Prostate gland (tissue), 2 donors: ENCODE results near the gene ANGPTL2.

ENCODE experiments used
- CTCF ChIP-seq, 4 experiments: fragments of 200-600 bp in 2 of 4; fragments of 450-650 bp in 2 of 4; sonication (generic) in 2 of 4; IDR thresholded peaks; 1 replicate in 3 of 4; 2 replicates in 1 of 4; pipeline ENCODE4 v1.5.1; 2016 to 2019; ENCODE audit warnings: antibody characterized with exemption in 4 of 4, mild to moderate bottlenecking in 2 of 4, moderate library complexity in 2 of 4
- POLR2AphosphoS5 ChIP-seq: sonication (generic); formaldehyde crosslinking; IDR thresholded peaks from one replicate; pipeline ENCODE4 v1.6.1; 2017; ENCODE audit warnings: antibody characterized with exemption

GRCh38 chr9:127123064-127123890, 842 bp upstream of the ANGPTL2 start:
- TF ChIP-seq CTCF (IDR thresholded peaks at IDR 0.05): no peak
- no peak for TF ChIP-seq POLR2AphosphoS5
